Upper lobe of left lung (tissue), 4 donors: ENCODE measurements around the gene LDLRAD3.

Experiments used
- POLR2A ChIP-seq, 4 donors: fragments of 450-650 bp; IDR thresholded peaks; one replicate each; pipeline ENCODE4 v1.5.1; 2016 to 2017; ENCODE audit warnings: antibody characterized with exemption in 4 of 4, mild to moderate bottlenecking in 2 of 4
- POLR2AphosphoS5 ChIP-seq, 2 donors: sonication (generic); formaldehyde crosslinking; IDR thresholded peaks; one replicate each; pipeline ENCODE4 v1.5.1; 2017; ENCODE audit warnings: antibody characterized with exemption in 2 of 2
- TF ChIP-seq, protein P1 (sequence below), 6 experiments: fragments of 450-650 bp in 4 of 6; fragments of 200-600 bp in 2 of 6; sonication (generic) in 2 of 6; IDR thresholded peaks; one replicate each; pipeline ENCODE4 v1.5.1; 2016 to 2019; ENCODE audit warnings: antibody characterized with exemption in 6 of 6

GRCh38 chr11:36274414-36274813 is 330.6 kb downstream of the LDLRAD3 start:
- TF ChIP-seq, protein P1, sequence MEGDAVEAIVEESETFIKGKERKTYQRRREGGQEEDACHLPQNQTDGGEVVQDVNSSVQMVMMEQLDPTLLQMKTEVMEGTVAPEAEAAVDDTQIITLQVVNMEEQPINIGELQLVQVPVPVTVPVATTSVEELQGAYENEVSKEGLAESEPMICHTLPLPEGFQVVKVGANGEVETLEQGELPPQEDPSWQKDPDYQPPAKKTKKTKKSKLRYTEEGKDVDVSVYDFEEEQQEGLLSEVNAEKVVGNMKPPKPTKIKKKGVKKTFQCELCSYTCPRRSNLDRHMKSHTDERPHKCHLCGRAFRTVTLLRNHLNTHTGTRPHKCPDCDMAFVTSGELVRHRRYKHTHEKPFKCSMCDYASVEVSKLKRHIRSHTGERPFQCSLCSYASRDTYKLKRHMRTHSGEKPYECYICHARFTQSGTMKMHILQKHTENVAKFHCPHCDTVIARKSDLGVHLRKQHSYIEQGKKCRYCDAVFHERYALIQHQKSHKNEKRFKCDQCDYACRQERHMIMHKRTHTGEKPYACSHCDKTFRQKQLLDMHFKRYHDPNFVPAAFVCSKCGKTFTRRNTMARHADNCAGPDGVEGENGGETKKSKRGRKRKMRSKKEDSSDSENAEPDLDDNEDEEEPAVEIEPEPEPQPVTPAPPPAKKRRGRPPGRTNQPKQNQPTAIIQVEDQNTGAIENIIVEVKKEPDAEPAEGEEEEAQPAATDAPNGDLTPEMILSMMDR (IDR thresholded peaks at IDR 0.05), result no peak
- TF ChIP-seq POLR2A (IDR thresholded peaks at IDR 0.05), result no peak
- TF ChIP-seq POLR2AphosphoS5 (IDR thresholded peaks at IDR 0.05), result no peak
